MM.1S (cell line): ENCODE results near the gene TXNIP.

Source experiments
- EZH2phosphoT487 ChIP-seq: fragments of 300-600 bp; sonication (generic); IDR thresholded peaks from 2 replicates; pipeline ENCODE4 v1.6.1; 2018; ENCODE audit warnings: antibody characterized with exemption, low read length
- TF ChIP-seq, protein P1 (sequence below): fragments of 300-600 bp; sonication (generic); IDR thresholded peaks from 2 replicates; pipeline ENCODE4 v1.5.1; 2016; ENCODE audit warnings: antibody characterized with exemption, low read length, mixed read lengths

DNA sequence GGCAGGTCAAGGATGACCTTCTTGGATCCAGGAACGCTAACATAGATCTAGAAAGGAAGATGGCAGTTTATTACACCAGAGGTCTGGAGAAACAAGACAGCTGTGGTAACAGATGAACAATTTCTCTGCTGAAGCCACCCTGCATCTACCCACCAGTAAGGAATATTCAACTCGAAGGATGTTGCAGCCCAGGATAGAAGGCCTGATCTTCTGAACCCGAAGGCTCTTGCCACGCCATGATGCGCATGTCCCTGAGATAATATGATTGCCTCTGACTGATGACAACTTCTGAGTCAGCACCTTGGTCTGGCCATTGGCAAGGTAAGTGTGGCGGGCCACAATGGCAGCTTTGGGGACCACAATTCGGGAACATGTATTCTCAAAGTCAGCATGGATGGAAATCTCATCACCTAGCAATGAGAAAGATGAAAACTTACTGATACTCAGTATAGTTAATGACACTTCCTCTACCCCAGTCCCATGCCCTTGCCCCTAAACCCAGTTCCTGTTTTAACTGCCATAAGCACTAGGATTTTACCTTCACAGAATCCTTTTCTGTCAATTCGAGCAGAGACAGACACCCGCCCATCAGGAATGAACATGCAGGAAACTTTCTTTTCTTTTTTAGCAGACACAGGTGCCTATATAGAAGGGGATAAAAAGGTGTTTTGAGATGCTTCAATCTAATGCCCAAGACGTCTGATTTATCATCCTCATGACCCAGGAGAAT lies 1.8 kb downstream of the TXNIP start:
- TF ChIP-seq, protein P1, sequence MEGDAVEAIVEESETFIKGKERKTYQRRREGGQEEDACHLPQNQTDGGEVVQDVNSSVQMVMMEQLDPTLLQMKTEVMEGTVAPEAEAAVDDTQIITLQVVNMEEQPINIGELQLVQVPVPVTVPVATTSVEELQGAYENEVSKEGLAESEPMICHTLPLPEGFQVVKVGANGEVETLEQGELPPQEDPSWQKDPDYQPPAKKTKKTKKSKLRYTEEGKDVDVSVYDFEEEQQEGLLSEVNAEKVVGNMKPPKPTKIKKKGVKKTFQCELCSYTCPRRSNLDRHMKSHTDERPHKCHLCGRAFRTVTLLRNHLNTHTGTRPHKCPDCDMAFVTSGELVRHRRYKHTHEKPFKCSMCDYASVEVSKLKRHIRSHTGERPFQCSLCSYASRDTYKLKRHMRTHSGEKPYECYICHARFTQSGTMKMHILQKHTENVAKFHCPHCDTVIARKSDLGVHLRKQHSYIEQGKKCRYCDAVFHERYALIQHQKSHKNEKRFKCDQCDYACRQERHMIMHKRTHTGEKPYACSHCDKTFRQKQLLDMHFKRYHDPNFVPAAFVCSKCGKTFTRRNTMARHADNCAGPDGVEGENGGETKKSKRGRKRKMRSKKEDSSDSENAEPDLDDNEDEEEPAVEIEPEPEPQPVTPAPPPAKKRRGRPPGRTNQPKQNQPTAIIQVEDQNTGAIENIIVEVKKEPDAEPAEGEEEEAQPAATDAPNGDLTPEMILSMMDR = no peak
- TF ChIP-seq EZH2phosphoT487 = no peak
